IMR-90 (cell line): ENCODE measurements around the gene PSMC5. TPM values are rescaled to one million over a fixed set of nuclear protein-coding genes. Genes with fewer than 3 reads are reported as not detected.

ENCODE experiments used
- ATAC-seq: fragments of 200-7000 bp; cut with Tn5 transposase; 2 replicates; pipeline ENCODE4 v1.9.1; 2020; ENCODE audit warnings: low read depth, mild to moderate bottlenecking, moderate library complexity
- BruUV-seq: library from RNA; stranded (reverse); fragments of 400-500 nt; replicated peaks from 2 replicates; lab custom pipeline; 2021; lab: Mats Ljungman, UMichigan
- CTCF ChIA-PET: fragments of 300-600 bp; formaldehyde crosslinking; extraction: SDS; loops from one replicate; lab custom pipeline; 2021; ENCODE audit warnings: antibody characterized with exemption; lab: Yijun Ruan, JAX
- POLR2A ChIA-PET: fragments of 300-600 bp; sonication (Branson Sonifier 250); formaldehyde crosslinking; loops from one replicate; lab custom pipeline; 2022; ENCODE audit warnings: antibody characterized with exemption; ENCODE audit not compliant: unreplicated experiment; lab: Charles Lee
- DNase-seq: peaks from one replicate; pipeline ENCODE4 v3.0.0; 2013
- H2AFZ ChIP-seq: replicated peaks from 2 replicates; pipeline ENCODE3; 2013; ENCODE audit warnings: low read length, mild to moderate bottlenecking; ENCODE audit not compliant: poor library complexity
- H2AK5ac ChIP-seq: 2 replicates; pipeline ENCODE4 v1.6.1; 2013; ENCODE audit warnings: low read depth, low read length, inconsistent platforms
- H2AK9ac ChIP-seq: replicated peaks from 2 replicates; pipeline ENCODE3; 2013; ENCODE audit warnings: mild to moderate bottlenecking, low read depth, low read length, moderate library complexity; ENCODE audit not compliant: poor library complexity
- H2BK120ac ChIP-seq: 2 replicates; pipeline ENCODE4 v1.6.1; 2013; ENCODE audit warnings: low read depth, low read length, inconsistent platforms
- H2BK15ac ChIP-seq: 3 replicates; pipeline ENCODE4 v1.6.1; 2013; ENCODE audit warnings: low read depth, low read length, inconsistent platforms
- H2BK20ac ChIP-seq: 2 replicates; pipeline ENCODE4 v1.6.1; 2013; ENCODE audit warnings: low read depth, mild to moderate bottlenecking, inconsistent platforms, low read length, moderate library complexity
- H2BK5ac ChIP-seq: 2 replicates; pipeline ENCODE4 v1.6.1; 2013; ENCODE audit warnings: mild to moderate bottlenecking, low read depth, low read length, inconsistent platforms; ENCODE audit not compliant: poor library complexity, severe bottlenecking
- H3K14ac ChIP-seq: replicated peaks from 2 replicates; pipeline ENCODE4 v1.6.1; 2013; ENCODE audit warnings: low read depth, low read length, inconsistent platforms
- H3K18ac ChIP-seq: 2 replicates; pipeline ENCODE4 v1.6.1; 2013; ENCODE audit warnings: low read depth, low read length, control low read depth
- H3K23ac ChIP-seq: 2 replicates; pipeline ENCODE4 v1.6.1; 2013; ENCODE audit warnings: low read depth, low read length, inconsistent platforms
- H3K27ac ChIP-seq: 2 replicates; pipeline ENCODE4 v1.5.1; 2013; ENCODE audit warnings: mild to moderate bottlenecking, control low read depth, low read length; ENCODE audit not compliant: insufficient read depth
- H3K27me3 ChIP-seq: 2 replicates; pipeline ENCODE4 v1.6.1; 2013; ENCODE audit warnings: low read length; ENCODE audit not compliant: control insufficient read depth, insufficient read depth
- H3K36me3 ChIP-seq: 2 replicates; pipeline ENCODE4 v1.6.1; 2013; ENCODE audit warnings: low read length, mixed read lengths; ENCODE audit not compliant: control insufficient read depth, insufficient read depth
- H3K4ac ChIP-seq: 2 replicates; pipeline ENCODE4 v1.6.1; 2013; ENCODE audit warnings: low read depth, low read length, inconsistent platforms
- H3K4me1 ChIP-seq: 2 replicates; pipeline ENCODE4 v1.6.1; 2013; ENCODE audit warnings: low read length, mixed read lengths; ENCODE audit not compliant: control insufficient read depth, insufficient read depth
- H3K4me2 ChIP-seq: 2 replicates; pipeline ENCODE4 v1.6.1; 2013; ENCODE audit warnings: low read depth, mild to moderate bottlenecking, control low read depth, low read length, moderate library complexity
- H3K4me3 ChIP-seq: 2 replicates; pipeline ENCODE4 v1.5.1; 2013; ENCODE audit warnings: low read depth, mild to moderate bottlenecking, control low read depth, low read length, moderate library complexity; ENCODE audit not compliant: insufficient read depth
- H3K56ac ChIP-seq: 2 replicates; pipeline ENCODE4 v1.6.1; 2013; ENCODE audit warnings: low read length, inconsistent platforms; ENCODE audit not compliant: insufficient read depth; ENCODE audit errors: extremely low read depth
- H3K79me1 ChIP-seq, 2 experiments: 2 replicates each; pipeline ENCODE4 v1.6.1; 2013; ENCODE audit warnings: low read length in 2 of 2, inconsistent platforms in 1 of 2, low read depth in 1 of 2
- H3K9ac ChIP-seq: 2 replicates; pipeline ENCODE4 v1.6.1; 2013; ENCODE audit warnings: low read depth, low read length, control low read depth
- H3K9me1 ChIP-seq: 2 replicates; pipeline ENCODE4 v1.6.1; 2013; ENCODE audit warnings: low read length, inconsistent platforms; ENCODE audit not compliant: insufficient read depth
- H3K9me3 ChIP-seq: 2 replicates; pipeline ENCODE4 v1.6.1; 2013; ENCODE audit warnings: low read length; ENCODE audit not compliant: control insufficient read depth, insufficient read depth
- H4K20me1 ChIP-seq: 2 replicates; pipeline ENCODE4 v1.6.1; 2013; ENCODE audit warnings: low read length, inconsistent platforms; ENCODE audit not compliant: insufficient read depth
- H4K5ac ChIP-seq: 2 replicates; pipeline ENCODE4 v1.6.1; 2013; ENCODE audit warnings: mild to moderate bottlenecking, low read depth, low read length, control low read depth
- H4K8ac ChIP-seq, 2 experiments: 2 replicates each; pipeline ENCODE4 v1.6.1; 2013; ENCODE audit warnings: low read depth in 2 of 2, low read length in 2 of 2, control low read depth in 1 of 2, inconsistent platforms in 1 of 2
- H4K91ac ChIP-seq: 2 replicates; pipeline ENCODE4 v1.6.1; 2013; ENCODE audit warnings: low read depth, low read length, inconsistent platforms; ENCODE audit not compliant: insufficient read depth
- ELK1 ChIP-seq: fragments of 150-350 bp; IDR thresholded peaks from 2 replicates; pipeline ENCODE4 v1.6.1; 2016; ENCODE audit warnings: low read depth, mild to moderate bottlenecking, low read length, moderate library complexity, borderline replicate concordance
- SMC3 ChIP-seq: fragments of 150-350 bp; IDR thresholded peaks from 2 replicates; pipeline ENCODE4 v1.6.1; 2016; ENCODE audit warnings: low read depth, mild to moderate bottlenecking, antibody characterized with exemption, low read length, moderate library complexity
- WGBS, 2 experiments: methylation state at CpG; one replicate each; pipeline versions ENCODE4 v1.1.5 to v1.1.7; 2013; ENCODE audit warnings: missing lambda C conversion rate in 2 of 2; ENCODE audit not compliant: insufficient read length in 1 of 2; ENCODE audit errors: extremely low coverage in 2 of 2; 5-methylcytosine and 5-hydroxymethylcytosine counted together
- dilution Hi-C: fragments of 300-500 bp; cut with HindIII; formaldehyde crosslinking; loops from one replicate; pipeline ENCODE4 v1.14.3; 2018; ENCODE audit warnings: low sequenced_read_pairs; ENCODE audit not compliant: unreplicated experiment
- in situ Hi-C: fragments of 300-500 bp; cut with MboI; formaldehyde crosslinking; loops from 3 replicates; pipeline ENCODE4 v1.14.3; 2019; ENCODE audit warnings: low sequenced_read_pairs, inconsistent platforms, mixed read lengths
- intact Hi-C: fragments of 100-400 bp; cut with micrococcal nuclease; formaldehyde crosslinking; loops from 2 replicates; pipeline ENCODE4 v1.10.0; 2022
- polyA plus RNA-seq, 3 experiments: library from polyadenylated mRNA; depleted of rRNA; stranded (reverse); fragments of >200 nt; gene quantifications; 2 replicates each; pipeline ENCODE4 v1.2.3, GENCODE V29; 2012; ENCODE audit warnings: low replicate concordance in 1 of 3
- total RNA-seq: library from RNA; depleted of rRNA; stranded (reverse); fragments of >200 nt; gene quantifications from 2 replicates; pipeline ENCODE4 v1.2.3, GENCODE V29; 2012

PSMC5 gene
- total and polyA plus RNA-seq, 2 of the 4 experiments (the other 2 are of a cell fraction), result 105 to 165 TPM

GRCh38 chr17:63832014-63832413 lies 4.8 kb downstream of the PSMC5 start:
- no peak overlapping the region for H3K23ac ChIP-seq
- no peak overlapping the region for H2AK9ac ChIP-seq
- no peaks in the 10 kb centered on the region for H3K27me3 ChIP-seq
- H3K9ac ChIP-seq, result no peak overlapping the region
- no peaks in the 10 kb centered on the region for H3K9me3 ChIP-seq
- peak overlapping the region; percentile 33 for H2AFZ ChIP-seq
- no peak overlapping the region for H3K4me3 ChIP-seq
- no peak for DNase-seq
- H2BK15ac ChIP-seq, result no peak overlapping the region
- H3K9me1 ChIP-seq, result no peaks in the 10 kb centered on the region
- H3K4me2 ChIP-seq, result no peak overlapping the region
- no CpG with 5 or more reads among the region's 5 CpGs for WGBS, 2 experiments
- intact Hi-C loops, result no loop called here
- no peak overlapping the region for H3K27ac ChIP-seq
- ATAC-seq, result no peak
- no peak overlapping the region for H2AK5ac ChIP-seq
- H4K5ac ChIP-seq, result no peak overlapping the region
- ChIA-PET CTCF (no interaction called here), POLR2A (no interaction called here)
- no peak overlapping the region for H3K14ac ChIP-seq
- peaks cover 30 to 74% of the 10 kb centered on the region in 2 experiments for H3K79me1 ChIP-seq
- H3K56ac ChIP-seq, result no peak overlapping the region
- H2BK5ac ChIP-seq, result no peak overlapping the region
- H2BK20ac ChIP-seq, result no peak overlapping the region
- dilution Hi-C loops, result no loop called here
- peaks cover 1% of the 10 kb centered on the region; the same call in 1 of the 2 replicates for H3K4me1 ChIP-seq
- H4K20me1 ChIP-seq, result peaks cover 41% of the 10 kb centered on the region
- TF ChIP-seq SMC3 (no peak), ELK1 (no peak)
- H3K36me3 ChIP-seq, result peaks cover 70% of the 10 kb centered on the region
- H3K4ac ChIP-seq, result no peak overlapping the region
- in situ Hi-C loops, result no loop called here
- H4K8ac ChIP-seq, result no peak overlapping the region
- no peak overlapping the region for H3K18ac ChIP-seq
- BruUV-seq, result no TSS peak
- no peak overlapping the region for H2BK120ac ChIP-seq
- no peak overlapping the region for H4K91ac ChIP-seq
